Measurements from ENCODE around the gene TTC9.

The TTC9 gene

GRCh38 chr14:70721542-70721941 lies 79.8 kb downstream of the TTC9 start:
- H3K9me3 ChIP-seq (ENCODE audit: control insufficient read depth in 1 of 2, low read length in 2 of 2): no peaks in the 10 kb centered on the region
- no peak overlapping the region for H3K27ac ChIP-seq (ENCODE audit: low read length)
- H3K4me1 ChIP-seq (ENCODE audit: control insufficient read depth in 1 of 2, insufficient read depth in 2 of 2, low read length in 2 of 2): no peaks in the 10 kb centered on the region
- H3K4me3 ChIP-seq (ENCODE audit: low read depth in 1 of 2, low read length in 2 of 2): no peak overlapping the region
- no peaks in the 10 kb centered on the region for H3K36me3 ChIP-seq (ENCODE audit: control insufficient read depth in 1 of 2, insufficient read depth in 2 of 2, low read length in 2 of 2)
- no peaks in the 10 kb centered on the region for H3K27me3 ChIP-seq (ENCODE audit: low read depth, low read length)

GRCh38 chr14:70722418-70722817 lies 80.7 kb downstream of the TTC9 start:
- H3K4me1 ChIP-seq (ENCODE audit: control insufficient read depth in 1 of 2, insufficient read depth in 2 of 2, low read length in 2 of 2): no peaks in the 10 kb centered on the region
- no peaks in the 10 kb centered on the region for H3K27me3 ChIP-seq (ENCODE audit: low read depth, low read length)

DNA sequence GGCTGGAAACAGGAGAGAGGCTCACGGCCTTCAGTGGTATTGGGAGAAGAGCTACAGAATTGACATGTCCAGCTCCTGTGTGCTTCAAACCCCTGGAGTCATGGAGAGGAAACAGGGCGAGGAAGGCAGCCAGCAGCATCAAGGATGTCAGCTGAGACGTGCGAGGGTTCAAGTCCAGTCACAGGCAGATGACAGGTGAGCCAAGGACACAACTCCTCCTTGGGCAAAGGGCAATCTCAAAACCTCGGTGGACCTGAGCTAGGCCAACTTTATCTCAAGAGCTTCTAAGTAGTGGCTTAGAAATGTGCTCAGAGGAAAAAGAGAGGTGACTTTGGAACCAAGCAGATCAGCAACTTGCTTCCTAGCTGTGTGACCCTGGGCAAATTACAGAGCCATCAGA lies 81.6 kb downstream of the TTC9 start:
- Histone ChIP-seq H3K27me3 (ENCODE audit: low read depth, low read length) (no peaks in the 10 kb centered on the region), H3K4me3 (ENCODE audit: low read depth in 1 of 2, low read length in 2 of 2) (no peak overlapping the region), H3K36me3 (ENCODE audit: control insufficient read depth in 1 of 2, insufficient read depth in 2 of 2, low read length in 2 of 2) (peaks cover 0 to 3% of the 10 kb centered on the region in 2 donors), H3K27ac (ENCODE audit: low read length) (no peak overlapping the region), H3K9me3 (ENCODE audit: control insufficient read depth in 1 of 2, low read length in 2 of 2) (no peaks in the 10 kb centered on the region), H3K4me1 (ENCODE audit: control insufficient read depth in 1 of 2, insufficient read depth in 2 of 2, low read length in 2 of 2) (no peaks in the 10 kb centered on the region)

More at GRCh38 chr14:70722418-70722817, 80.7 kb downstream of the TTC9 start:
- no peaks in the 10 kb centered on the region for H3K9me3 ChIP-seq (ENCODE audit: control insufficient read depth in 1 of 2, low read length in 2 of 2)
- peaks cover 0 to 3% of the 10 kb centered on the region in 2 donors for H3K36me3 ChIP-seq (ENCODE audit: control insufficient read depth in 1 of 2, insufficient read depth in 2 of 2, low read length in 2 of 2)
- H3K27ac ChIP-seq (ENCODE audit: low read length): no peak overlapping the region
- no peak overlapping the region for H3K4me3 ChIP-seq (ENCODE audit: low read depth in 1 of 2, low read length in 2 of 2)

- Histone ChIP-seq H3K36me3 (ENCODE audit: control insufficient read depth in 1 of 2, insufficient read depth in 2 of 2, low read length in 2 of 2) (peaks cover 0 to 3% of the 10 kb centered on the region in 2 donors), H3K27ac (ENCODE audit: low read length) (no peak overlapping the region), H3K4me3 (ENCODE audit: low read depth in 1 of 2, low read length in 2 of 2) (no peak overlapping the region), H3K9me3 (ENCODE audit: control insufficient read depth in 1 of 2, low read length in 2 of 2) (no peaks in the 10 kb centered on the region), H3K4me1 (ENCODE audit: control insufficient read depth in 1 of 2, insufficient read depth in 2 of 2, low read length in 2 of 2) (no peaks in the 10 kb centered on the region), H3K27me3 (ENCODE audit: low read depth, low read length) (no peaks in the 10 kb centered on the region)
These were observed 82.4 kb downstream of the TTC9 start for GRCh38 chr14:70724110-70724509.

DNA sequence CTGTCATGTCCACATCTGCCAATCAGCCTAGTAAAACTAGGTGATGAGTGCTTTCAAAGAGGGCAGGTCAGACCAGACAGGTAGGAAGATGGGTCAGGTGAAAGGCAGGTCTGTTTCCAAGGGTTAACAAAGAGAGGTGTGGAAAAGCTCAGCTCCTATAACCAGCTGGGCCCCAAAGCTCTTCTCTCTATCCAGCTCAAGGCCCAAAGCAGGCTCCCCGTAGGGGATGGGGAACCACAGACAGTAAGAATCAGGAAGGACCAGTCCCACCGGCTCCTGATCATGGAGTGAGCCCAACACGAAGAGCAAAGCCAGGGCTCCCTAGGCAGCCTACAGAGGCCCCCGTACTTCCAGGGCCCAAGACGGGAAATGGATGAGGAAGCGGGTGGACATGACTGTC lies 83.2 kb downstream of the TTC9 start:
- Histone ChIP-seq H3K27me3 (ENCODE audit: low read depth, low read length) (no peaks in the 10 kb centered on the region), H3K4me1 (ENCODE audit: control insufficient read depth in 1 of 2, insufficient read depth in 2 of 2, low read length in 2 of 2) (no peaks in the 10 kb centered on the region)

More for the DNA sequence above, 83.2 kb downstream of the TTC9 start:
- Histone ChIP-seq H3K27ac (ENCODE audit: low read length) (no peak overlapping the region), H3K4me3 (ENCODE audit: low read depth in 1 of 2, low read length in 2 of 2) (no peak overlapping the region), H3K36me3 (ENCODE audit: control insufficient read depth in 1 of 2, insufficient read depth in 2 of 2, low read length in 2 of 2) (peaks cover 0 to 5% of the 10 kb centered on the region in 2 donors), H3K9me3 (ENCODE audit: control insufficient read depth in 1 of 2, low read length in 2 of 2) (no peaks in the 10 kb centered on the region)
